GM18517 (cell line): ENCODE measurements around the gene RPH3AL.
"Not testable (repeated sequence)": the region's sequence is repeated elsewhere in the genome, so short reads cannot be mapped to it uniquely, and the experiment has no call there.

Experiments
- ATAC-seq: cut with Tn5 transposase; IDR thresholded peaks from one replicate; pipeline ENCODE4 v1.9.1; 2021; ENCODE audit warnings: mild to moderate bottlenecking, moderate library complexity; ENCODE audit not compliant: unreplicated experiment

The RPH3AL gene

GRCh38 chr17:206484-206883, 146.1 kb downstream of the RPH3AL start:
- ATAC-seq = not testable (repeated sequence)

DNA sequence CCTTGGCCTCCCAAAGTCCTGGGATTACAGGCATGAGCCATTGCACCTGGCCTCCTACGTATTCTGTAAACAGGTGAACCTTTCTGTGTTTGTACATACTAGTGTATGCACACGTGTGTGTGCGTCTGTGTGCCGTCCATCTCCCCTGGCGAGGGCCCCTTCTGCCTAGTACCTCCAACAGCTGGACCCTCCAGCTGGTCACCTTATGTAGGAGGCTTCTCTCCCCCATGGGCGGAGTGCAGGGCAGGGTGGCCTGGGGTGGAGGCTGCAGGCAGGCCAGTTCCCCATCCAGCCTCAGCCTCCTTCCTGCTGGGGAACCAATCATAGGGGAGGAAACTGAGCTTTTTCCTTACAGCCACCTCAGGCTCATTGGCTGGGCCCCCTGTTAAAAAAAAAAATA, 146.8 kb downstream of the RPH3AL start:
- no peak for ATAC-seq

DNA sequence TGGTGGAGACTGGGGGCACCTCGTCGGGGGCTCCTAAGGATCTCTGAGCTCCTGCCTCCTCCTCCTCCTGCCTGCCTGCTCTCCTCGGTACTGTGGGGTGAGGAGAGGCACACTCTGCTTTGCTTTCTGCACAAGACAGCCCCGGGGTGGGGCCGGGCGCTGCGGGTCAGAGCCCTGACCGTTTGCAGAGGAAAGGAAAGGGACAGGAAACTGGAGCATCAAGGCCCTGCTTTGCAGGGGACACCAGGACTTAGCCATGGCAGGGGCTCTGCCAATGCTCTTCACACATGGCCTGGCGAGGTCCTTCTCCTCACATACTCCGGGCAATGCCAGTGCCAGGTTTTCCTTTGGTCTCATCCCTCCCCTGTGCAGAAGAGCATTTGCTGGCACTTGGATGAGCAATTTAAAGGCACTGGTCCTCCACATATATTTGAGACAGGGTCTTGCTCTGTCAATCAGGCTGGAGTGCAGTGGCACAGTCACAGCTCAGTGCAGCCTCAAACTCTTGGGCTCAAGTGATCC, 147.4 kb downstream of the RPH3AL start:
- ATAC-seq = no peak

DNA sequence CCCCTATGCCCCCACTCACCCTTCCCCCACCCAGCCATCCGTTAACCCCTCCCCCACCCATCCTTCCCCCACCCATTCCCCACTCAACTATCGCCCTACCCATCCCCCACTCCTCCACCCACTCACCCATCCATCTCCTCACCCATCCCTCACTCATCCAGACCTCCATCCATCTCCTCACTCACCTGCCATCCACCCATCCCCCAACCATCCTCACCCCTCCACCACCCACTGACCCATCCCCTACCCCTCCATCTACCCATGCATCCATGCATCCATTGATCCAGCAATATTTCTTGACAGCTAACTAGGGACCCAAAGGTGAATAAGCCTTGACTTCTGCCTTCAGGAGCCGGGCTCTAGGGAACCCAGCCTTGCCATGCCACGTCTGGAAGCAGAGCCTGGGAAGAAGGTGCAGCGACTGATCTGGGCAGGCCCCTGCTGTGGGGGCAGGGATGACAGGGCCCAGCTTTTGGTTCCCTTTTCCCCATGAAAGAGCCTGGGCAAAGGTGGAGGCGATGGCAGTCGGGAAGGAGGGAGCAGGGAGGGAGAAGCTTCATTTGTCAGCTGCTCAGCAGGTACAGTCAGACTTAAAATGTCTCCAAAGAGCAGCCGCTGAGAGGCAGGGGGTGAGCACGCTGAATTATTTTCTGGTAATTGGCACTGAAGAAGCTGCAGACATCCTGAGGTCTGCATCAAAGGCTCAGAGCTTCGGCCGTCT, 148.0 kb downstream of the RPH3AL start:
- ATAC-seq = no peak

DNA sequence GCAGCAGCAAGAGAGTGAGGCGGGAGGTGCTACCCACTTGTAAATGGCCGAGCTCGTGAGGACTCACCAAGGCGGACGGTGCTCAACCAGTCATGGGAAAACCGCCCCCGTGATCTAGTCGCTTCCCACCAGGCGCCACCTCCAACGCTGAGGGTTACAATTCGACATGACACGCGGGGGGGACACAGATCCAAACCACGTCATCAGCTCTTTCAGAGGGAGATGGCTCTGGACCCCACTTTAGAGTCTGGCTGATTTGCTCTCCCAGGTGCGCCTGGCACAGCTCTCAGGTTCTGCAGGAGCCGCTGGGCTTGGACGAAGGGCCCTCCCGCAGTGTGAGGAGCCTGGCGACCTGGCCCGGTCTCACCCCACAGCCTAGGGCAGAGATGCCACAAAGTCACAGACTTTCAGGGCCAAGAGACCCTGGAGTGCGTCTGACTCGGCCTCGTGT, 150.1 kb downstream of the RPH3AL start:
- no peak for ATAC-seq

DNA sequence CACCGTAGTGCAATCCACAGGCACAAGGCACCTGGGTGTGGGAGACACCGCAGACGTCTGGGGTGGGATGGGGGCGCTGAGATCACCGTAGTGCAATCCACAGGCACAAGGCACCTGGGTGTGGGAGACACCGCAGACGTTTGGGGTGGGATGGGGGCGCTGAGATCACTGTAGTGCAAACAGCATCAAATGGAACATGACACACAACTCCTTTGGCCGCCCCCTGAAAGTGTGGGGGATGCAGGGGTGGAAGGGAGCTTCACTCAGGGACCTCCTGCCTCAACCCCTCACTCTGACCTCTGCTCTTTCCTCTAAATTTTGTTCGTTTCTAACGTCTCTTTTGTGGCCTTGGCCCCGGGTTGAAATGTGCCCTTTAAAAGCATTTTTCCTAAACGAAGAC, 150.9 kb downstream of the RPH3AL start:
- not testable (repeated sequence) for ATAC-seq

GRCh38 chr17:201257-201656, 151.3 kb downstream of the RPH3AL start:
- not testable (repeated sequence) for ATAC-seq

GRCh38 chr17:200586-200985, 152.0 kb downstream of the RPH3AL start:
- no peak for ATAC-seq

DNA sequence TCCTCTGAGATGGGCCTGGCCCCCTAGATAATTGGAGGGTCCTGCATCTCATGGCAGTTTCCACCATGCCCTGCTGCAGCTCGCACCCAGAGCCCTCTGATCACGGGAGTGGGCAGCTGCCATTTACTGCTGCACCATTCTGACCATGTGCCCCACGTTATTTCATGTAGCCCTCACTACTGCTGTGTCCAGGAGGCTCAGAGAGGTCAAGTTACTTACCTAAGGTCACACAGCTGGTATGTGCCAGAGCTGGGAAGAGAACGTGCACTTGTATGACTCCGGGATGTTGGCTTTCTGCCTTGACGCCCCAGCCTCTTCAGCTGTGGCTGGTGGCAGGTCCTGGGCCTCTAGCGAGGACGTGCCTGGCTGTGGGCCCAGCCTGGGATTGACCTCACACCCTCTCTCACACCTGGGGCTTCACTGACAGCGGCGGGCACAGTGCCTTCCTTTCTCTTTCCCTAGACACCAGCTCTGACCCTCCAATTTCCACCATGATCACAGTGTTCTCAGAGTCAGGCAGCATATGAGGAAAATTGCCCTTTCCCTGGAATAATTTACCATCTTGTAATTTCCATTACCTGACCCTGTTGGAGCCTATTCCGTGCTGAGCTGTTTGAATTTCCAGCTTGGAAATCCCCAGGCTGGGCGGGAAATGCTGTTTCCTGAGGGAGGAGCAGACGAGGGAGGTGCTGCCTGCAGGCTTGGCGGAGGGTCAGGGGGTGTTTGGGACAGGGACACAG, 152.6 kb downstream of the RPH3AL start:
- no peak for ATAC-seq

DNA sequence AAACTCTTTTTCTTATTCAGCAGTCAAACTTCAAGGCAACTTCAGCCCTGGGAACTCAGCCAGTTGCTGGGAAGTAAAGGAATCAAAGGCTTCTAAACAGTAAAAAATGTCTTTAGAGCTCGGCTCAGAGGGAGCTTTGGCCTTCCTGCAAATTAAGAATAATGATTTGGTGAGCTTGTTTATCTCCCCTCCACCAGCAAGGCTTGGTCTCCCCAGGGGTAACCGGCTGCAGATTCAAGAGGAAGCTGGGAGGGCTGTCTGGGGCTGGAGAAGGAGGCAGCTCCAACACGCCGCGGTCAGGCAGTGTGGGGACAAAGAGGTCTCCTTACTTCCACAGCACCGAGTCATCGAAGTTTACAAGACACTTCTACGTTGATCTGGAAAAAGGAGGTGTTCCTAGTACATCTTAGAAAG, 153.4 kb downstream of the RPH3AL start:
- no peak for ATAC-seq

DNA sequence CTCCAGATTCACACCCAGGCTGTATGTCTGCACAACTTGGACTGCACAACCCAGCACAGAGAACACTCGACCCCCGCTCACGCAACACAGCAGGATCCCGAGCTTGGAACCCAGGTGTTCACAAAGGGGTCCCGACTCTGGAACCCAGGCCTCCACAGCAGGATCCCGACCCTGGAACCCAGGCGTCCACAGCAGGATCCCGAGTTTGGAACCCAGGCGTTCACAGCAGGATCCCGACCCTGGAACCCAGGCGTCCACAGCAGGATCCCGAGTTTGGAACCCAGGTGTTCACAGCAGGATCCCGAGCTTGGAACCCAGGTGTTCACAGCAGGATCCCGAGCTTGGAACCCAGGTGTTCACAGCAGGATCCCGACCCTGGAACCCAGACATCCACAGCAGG, 154.4 kb downstream of the RPH3AL start:
- ATAC-seq = not testable (repeated sequence)

- ATAC-seq = no peak
These were observed 155.3 kb downstream of the RPH3AL start for GRCh38 chr17:197352-197751.

DNA sequence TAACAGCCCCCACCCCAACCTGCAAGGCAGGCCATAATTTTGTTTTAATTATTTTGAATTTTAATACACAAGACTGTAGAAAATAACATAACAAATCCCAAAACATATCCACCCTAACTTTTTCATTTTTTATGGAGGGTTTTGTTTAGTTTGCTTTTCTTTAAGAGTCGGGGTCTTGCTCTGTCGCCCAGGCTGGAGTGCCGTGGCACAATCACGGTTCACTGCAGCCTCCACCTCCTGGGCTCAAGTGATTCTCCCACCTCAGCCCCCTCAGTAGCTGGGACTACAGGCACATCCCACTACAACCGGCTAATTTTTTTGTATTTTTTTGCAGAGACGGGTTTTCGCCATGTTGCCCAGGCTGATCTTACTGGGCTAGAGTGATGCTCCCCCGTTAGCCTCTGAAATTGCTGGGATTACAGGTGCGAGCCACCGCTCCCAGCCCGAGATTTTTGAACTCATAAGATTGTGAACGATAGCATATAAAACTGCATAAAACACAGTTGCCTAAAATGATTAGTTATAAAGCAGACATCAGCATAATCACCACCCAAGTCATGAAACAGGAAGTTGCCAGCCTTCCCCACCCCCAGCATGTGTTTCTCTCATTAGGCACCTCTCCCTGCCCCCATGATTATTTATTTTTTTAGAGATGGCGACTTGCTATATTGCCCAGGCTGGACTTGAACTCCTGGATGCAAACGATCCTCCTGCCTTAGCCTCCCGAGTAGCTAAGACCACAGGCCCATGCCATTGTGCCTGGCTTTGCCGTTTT, 157.6 kb downstream of the RPH3AL start:
- ATAC-seq = no peak

DNA sequence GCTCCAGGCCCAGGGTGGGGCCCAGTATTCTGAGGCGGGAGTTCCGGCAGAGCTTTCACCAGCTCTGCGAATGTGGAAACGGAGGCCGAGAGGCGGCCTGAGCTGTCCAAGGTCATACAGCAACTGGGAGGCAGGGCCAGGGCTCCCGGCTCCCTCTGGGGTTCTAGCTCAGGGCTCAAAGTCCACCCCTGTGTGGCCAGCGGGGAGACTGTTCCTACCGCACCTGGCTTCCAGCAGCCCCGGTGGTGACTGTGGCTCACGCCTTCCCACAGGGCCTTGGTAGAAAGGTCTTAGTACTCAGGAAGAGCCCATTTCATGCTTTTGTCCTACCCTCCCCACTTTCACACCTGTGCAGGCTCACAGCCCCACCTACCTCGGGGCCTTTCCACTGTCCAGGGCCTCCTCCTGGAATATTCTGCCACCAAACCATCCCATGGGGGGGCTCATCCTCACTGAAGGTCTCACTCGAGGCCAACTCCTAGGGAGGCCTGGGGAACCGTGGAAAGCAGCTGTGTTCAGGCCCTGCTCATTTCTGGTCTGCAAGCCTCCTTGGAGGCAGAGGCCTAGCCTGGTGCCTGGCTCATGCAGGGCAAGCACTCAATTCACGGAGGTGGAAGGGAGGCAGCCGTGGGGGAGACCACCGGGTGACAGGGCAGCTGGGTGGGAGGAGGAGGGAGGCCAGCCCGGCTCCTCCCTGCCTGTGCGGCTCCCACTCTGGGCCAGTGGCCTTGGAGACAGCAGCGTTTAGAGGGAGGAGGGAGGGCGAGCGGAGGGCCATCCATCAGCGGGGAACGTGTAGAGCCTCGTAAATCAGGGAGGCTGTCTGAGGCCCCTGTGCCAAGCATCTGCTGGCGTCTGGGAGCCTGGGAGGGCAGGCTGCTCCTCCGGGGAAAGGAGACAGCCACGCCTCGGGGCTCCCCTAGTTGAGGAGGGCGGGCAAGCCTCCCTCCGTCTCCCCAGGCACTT, 158.5 kb downstream of the RPH3AL start:
- no peak for ATAC-seq

- no peak for ATAC-seq
These were observed 159.2 kb downstream of the RPH3AL start for GRCh38 chr17:193426-193810.

DNA sequence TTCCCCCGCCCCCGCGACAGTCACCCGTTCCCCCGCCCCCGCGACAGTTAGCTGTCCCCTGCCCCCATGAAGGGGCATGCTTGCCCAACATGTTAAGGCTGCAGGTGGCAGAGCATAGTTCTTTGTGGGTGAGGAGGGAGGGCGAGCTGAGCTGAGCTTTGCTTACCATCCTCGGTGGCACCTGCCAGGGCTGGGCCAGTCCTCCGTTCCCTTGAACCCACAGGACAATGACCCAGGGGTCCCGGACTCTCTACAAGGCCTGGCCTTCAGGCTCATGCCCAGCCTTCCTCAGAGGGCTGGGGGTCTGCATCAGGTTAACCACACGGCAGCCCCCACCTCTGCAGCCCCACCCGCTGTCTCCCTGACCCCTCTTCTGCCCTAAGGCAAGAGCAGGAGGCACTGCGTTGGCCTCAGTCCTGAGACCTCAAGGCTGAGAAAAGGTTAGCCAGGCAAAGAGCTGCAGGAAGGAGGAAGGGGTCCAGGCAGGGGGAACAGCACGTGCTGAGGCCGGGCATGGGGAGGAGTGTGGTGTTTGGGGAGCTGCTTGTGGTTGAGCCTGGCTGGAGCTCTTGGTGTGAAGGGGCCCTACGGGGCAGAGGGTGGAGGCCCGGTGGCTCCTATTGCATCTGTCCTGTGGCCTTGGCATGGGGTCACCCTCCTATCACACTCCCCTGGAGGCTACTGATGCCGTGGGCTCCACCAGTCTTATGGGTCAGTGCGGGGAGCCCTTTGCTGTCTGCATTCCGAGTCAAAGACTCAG, 159.8 kb downstream of the RPH3AL start:
- no peak for ATAC-seq

DNA sequence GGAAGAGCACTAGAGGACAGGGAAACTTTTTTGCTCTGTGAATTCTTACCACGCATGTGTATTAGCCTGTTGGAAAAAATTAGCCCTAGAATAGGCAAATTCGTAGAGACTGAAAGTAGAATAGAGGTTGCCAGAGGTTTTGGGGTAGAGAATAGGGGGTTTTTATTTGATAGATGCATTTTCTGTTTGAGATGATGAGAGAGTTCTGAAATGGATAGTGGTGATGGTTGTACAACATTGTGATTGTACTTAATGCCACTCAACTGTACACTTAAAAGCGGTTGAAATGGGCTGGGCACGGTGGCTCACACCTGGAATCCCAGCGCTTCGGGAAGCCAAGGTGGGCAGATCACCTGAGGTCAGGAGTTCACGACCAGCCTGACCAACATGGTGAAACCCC, 163.2 kb downstream of the RPH3AL start:
- ATAC-seq = no peak

DNA sequence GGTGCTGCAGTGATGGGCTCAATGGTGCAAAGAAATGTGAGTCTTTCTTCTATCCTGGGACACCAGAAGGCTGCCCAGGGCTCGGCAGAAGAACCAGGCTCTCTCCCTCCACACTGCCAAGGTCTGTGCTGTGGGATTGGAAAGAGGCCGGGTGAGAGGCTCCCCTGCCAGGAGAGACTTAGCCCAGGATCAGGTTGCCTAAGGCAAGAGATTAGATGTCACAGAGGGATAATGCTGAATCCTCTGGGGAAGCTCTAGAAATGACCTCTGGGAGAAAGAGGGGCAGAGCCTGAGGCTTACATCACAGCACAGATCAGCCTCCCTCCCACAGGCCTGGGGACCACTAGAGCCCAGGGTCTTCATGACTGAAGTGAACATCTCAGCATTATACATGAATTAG, 165.5 kb downstream of the RPH3AL start:
- no peak for ATAC-seq

DNA sequence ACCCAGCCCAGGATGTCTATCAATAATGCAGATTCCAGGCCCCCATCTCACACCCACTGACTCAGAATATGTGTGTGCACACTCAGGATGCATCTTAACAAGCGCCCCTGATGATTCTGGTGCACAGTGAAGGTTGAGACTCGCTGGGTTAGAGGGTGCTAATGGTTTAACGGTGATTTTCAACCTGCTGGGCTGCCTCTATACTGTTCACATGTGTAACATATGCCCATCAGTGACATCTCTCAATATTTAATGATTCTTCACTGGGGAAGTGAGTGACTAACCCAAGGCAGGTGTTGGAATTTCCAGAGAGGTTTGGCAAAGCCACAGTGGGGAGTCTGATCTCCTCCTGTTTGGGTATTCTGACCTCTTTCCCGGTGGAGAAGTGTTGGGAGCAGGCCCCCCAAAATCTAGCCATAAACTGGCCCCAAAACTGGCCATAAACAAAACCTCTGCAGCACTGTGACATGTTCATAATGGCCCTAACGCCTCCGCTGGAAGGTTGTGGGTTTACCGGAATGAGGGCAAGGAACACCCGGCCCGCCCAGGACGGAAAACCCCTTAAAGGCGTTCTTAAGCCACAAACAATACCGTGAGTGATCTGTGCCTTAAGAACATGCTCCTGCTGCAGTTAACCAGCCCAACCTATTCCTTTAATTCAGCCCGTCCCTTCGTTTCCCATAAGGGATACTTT, 167.0 kb downstream of the RPH3AL start:
- ATAC-seq = no peak
